T-helper 9 cell (primary cell): ENCODE results near the gene CARHSP1.
"Not testable (repeated sequence)": the region's sequence is repeated elsewhere in the genome, so short reads cannot be mapped to it uniquely, and the experiment has no call there.

Source experiments
- DNase-seq: peaks from one replicate; pipeline ENCODE4 v3.0.0-alpha.2; 2020

CARHSP1 gene

GRCh38 chr16:8892101-8892575 is 23.3 kb upstream of the CARHSP1 start:
- no peak for DNase-seq

GRCh38 chr16:8890549-8890921 is 21.7 kb upstream of the CARHSP1 start:
- DNase-seq: no peak

GRCh38 chr16:8889893-8890548 is 21.2 kb upstream of the CARHSP1 start:
- no peak for DNase-seq

GRCh38 chr16:8888951-8889892 is 20.4 kb upstream of the CARHSP1 start:
- no peak for DNase-seq

- no peak for DNase-seq
Measured at GRCh38 chr16:8887952-8888560, 19.2 kb upstream of the CARHSP1 start.

- no peak for DNase-seq
Measured at GRCh38 chr16:8887431-8887765, 18.6 kb upstream of the CARHSP1 start.

- no peak for DNase-seq
Measured at GRCh38 chr16:8886593-8887430, 18.0 kb upstream of the CARHSP1 start.

- no peak for DNase-seq
Measured at GRCh38 chr16:8885674-8886592, 17.1 kb upstream of the CARHSP1 start.

GRCh38 chr16:8882725-8883377 is 14.0 kb upstream of the CARHSP1 start:
- no peak for DNase-seq

GRCh38 chr16:8882041-8882617 is 13.3 kb upstream of the CARHSP1 start, which contains the start of gene LITAFD:
TSS of gene LITAFD (plus strand) at chr16:8882351. CDS start at chr16:8884356, 2,005 bp downstream.
- DNase-seq: no peak

GRCh38 chr16:8880839-8881510 is 12.2 kb upstream of the CARHSP1 start:
- no peak for DNase-seq

- DNase-seq: no peak
Measured at GRCh38 chr16:8878523-8878911, 9.7 kb upstream of the CARHSP1 start.

GRCh38 chr16:8877894-8878522 is 9.2 kb upstream of the CARHSP1 start:
- no peak for DNase-seq

- not testable (repeated sequence) for DNase-seq
Measured at GRCh38 chr16:8875317-8875716, 6.5 kb upstream of the CARHSP1 start.

GRCh38 chr16:8874388-8874787 is 5.6 kb upstream of the CARHSP1 start:
- no peak for DNase-seq

- not testable (repeated sequence) for DNase-seq
Measured at GRCh38 chr16:8873866-8874195, 5.0 kb upstream of the CARHSP1 start.

GRCh38 chr16:8872967-8873865 is 4.4 kb upstream of the CARHSP1 start:
- no peak for DNase-seq

GRCh38 chr16:8872071-8872470 is 3.3 kb upstream of the CARHSP1 start:
- DNase-seq: no peak

GRCh38 chr16:8869988-8870241 is 1.1 kb upstream of the CARHSP1 start:
- DNase-seq: not testable (repeated sequence)
